Spleen (tissue), 11 donors: ENCODE results near the gene USP21. TPM values are rescaled to one million over a fixed set of nuclear protein-coding genes. Genes with fewer than 3 reads are reported as not detected.

ENCODE experiments used
- DNase-seq: peaks from one replicate; pipeline ENCODE4 v3.0.0-alpha.2; 2020
- H3K27ac ChIP-seq, 8 donors: fragments of 200-600 bp; sonication (generic) in 7 of 8; 1 replicate in 4 of 8; 2 replicates in 4 of 8; pipeline versions ENCODE4 v1.5.0 to v1.8.0; 2016 to 2021; ENCODE audit warnings: inconsistent platforms in 4 of 8, mild to moderate bottlenecking in 4 of 8, moderate library complexity in 1 of 8
- H3K27me3 ChIP-seq, 7 donors: fragments of 200-600 bp; sonication (generic) in 6 of 7; replicated peaks in 1 of 7; 1 replicate in 4 of 7; 2 replicates in 3 of 7; pipeline versions ENCODE4 v1.5.0 to v1.8.0; 2016 to 2021; ENCODE audit warnings: inconsistent platforms in 3 of 7, mild to moderate bottlenecking in 1 of 7
- H3K36me3 ChIP-seq, 6 donors: fragments of 200-600 bp; sonication (generic) in 5 of 6; 1 replicate in 4 of 6; 2 replicates in 2 of 6; pipeline versions ENCODE4 v1.5.0 to v1.8.0; 2016 to 2021; ENCODE audit warnings: inconsistent platforms in 2 of 6
- H3K4me1 ChIP-seq, 6 donors: fragments of 200-600 bp; sonication (generic) in 5 of 6; 1 replicate in 3 of 6; 2 replicates in 3 of 6; pipeline versions ENCODE4 v1.5.0 to v1.8.0; 2016 to 2021; ENCODE audit warnings: inconsistent platforms in 3 of 6
- H3K4me3 ChIP-seq, 8 donors: fragments of 200-600 bp; sonication (generic) in 7 of 8; 1 replicate in 4 of 8; 2 replicates in 4 of 8; pipeline versions ENCODE4 v1.5.0 to v1.8.0; 2016 to 2021; ENCODE audit warnings: inconsistent platforms in 4 of 8, mild to moderate bottlenecking in 4 of 8, moderate library complexity in 2 of 8
- H3K9me3 ChIP-seq, 8 donors: fragments of 200-600 bp; sonication (generic) in 7 of 8; 1 replicate in 4 of 8; 2 replicates in 4 of 8; pipeline versions ENCODE4 v1.5.0 to v1.8.0; 2016 to 2021; ENCODE audit warnings: inconsistent platforms in 4 of 8
- POLR2A ChIP-seq, 3 donors: fragments of 450-650 bp; IDR thresholded peaks; one replicate each; pipeline ENCODE4 v1.5.1; 2017; ENCODE audit warnings: antibody characterized with exemption in 3 of 3, mild to moderate bottlenecking in 1 of 3
- POLR2AphosphoS5 ChIP-seq, 3 donors: sonication (generic); formaldehyde crosslinking; IDR thresholded peaks; one replicate each; pipeline ENCODE4 v1.5.1; 2017; ENCODE audit warnings: antibody characterized with exemption in 3 of 3
- WGBS, 5 donors: extraction: QIAGEN DNeasy Blood & Tissue Kit in 3 of 5; methylation state at CpG; one replicate each; pipeline versions ENCODE4 v1.1.5 to v1.1.7; 2013 to 2018; 5-methylcytosine and 5-hydroxymethylcytosine counted together
- intact Hi-C: fragments of 100-400 bp; cut with DNase I; formaldehyde crosslinking; loops from one replicate; pipeline ENCODE4 v1.15.0; 2023; ENCODE audit warnings: low total_unique reads
- polyA plus RNA-seq, 3 donors: library from polyadenylated mRNA; stranded (reverse); fragments of 200-250 nt; gene quantifications; one replicate each; pipeline ENCODE4 v1.2.1, GENCODE V29; 2013
- total RNA-seq, 7 donors: library from RNA; depleted of rRNA in 3 of 7; stranded (reverse); fragments of >200 nt in 3 of 7; fragmentation: NEBNext Ultra II Directional in 4 of 7; extraction: Animal tissue kit (Norgen Biotek cat#: 25700) in 4 of 7; gene quantifications; one replicate each; pipeline versions ENCODE4 v1.1.0 to v1.2.1, GENCODE V29; 2016 to 2021
- TF ChIP-seq, protein P1 (sequence below), 11 experiments: fragments of 200-600 bp in 7 of 11; fragments of 450-650 bp in 4 of 11; sonication (generic) in 4 of 11; IDR thresholded peaks in 8 of 11; conservative IDR thresholded peaks in 3 of 11; 1 replicate in 7 of 11; 2 replicates in 4 of 11; pipeline versions ENCODE4 v1.4.0 to v1.8.0; 2016 to 2021; ENCODE audit warnings: antibody characterized with exemption in 11 of 11, inconsistent platforms in 4 of 11, mild to moderate bottlenecking in 1 of 11
- donor health status: healthy with polysubstance abuse.
- donor health status: DM: no; HTN: no; CAD: no; lungs with moderate emphysema.
- donor health status: DM: no; HTN: no; CAD: no.
- donor health status: Bipolar disorder and iron deficiency.
- donor health status: healthy.
- donor health status: DM: no; HTN: no; CAD: no.
- donor health status: DM: yes; HTN: yes; CAD: no.

The USP21 gene
- total and polyA plus RNA-seq, 10 donors = 17.9 to 33.0 (median 27.0) TPM

DNA sequence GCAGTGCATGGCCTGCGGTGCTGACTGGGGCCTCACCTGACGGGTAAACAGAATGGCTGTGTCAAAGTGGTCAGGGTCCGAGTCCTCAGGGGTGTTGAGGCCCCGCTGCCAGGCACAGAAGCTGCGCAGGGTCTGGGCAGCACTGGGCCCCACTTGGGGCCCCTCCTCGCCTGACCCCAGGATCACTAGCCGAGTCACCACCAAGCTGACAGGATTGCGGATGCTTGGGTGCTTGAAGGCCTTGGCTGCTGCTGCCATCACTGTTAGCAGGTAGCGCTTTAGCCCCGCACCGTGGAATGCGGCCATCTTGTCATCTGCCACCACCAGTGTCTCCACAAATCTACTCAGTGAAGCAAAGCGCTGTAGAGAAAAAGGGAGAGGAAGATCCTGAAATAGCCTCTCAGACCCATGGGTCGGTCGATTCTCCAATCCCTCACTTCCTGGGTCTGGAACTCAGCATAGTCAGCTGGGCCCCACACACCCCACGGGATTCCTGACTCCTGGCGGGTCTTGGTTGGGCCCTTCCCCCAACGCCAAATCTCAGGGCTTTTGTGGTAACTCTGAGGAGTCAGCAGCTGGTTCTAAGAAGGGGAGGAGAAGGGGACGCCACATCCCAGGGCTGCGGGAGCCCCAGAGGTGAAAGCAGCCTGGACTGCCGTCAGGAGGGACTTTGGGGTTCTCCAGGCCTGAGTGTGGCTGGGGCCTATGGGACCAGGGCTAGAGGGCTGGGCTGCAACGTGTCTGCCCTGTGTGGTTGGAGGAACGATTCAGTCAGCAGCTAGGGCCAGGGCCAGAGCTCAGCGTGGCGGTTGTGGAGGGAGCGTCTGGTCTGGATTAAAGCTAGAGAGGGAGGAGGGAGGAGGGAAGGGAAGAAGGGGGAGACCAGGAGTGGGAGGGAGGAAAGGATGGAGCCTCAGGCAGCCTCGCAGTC is 37.5 kb downstream of the USP21 start:
- peak overlapping the region in 6 of 8 donors; percentile 5 to 62 (median 19) for H3K4me3 ChIP-seq
- no peaks in the 10 kb centered on the region for H3K36me3 ChIP-seq
- H3K27me3 ChIP-seq = no peaks in the 10 kb centered on the region
- peak overlapping the region in 7 of 8 donors; percentile 33 to 97 (median 94) for H3K27ac ChIP-seq
- DNase-seq = peak; percentile 69
- TF ChIP-seq POLR2A (IDR thresholded peaks at IDR 0.05) (no peak), POLR2AphosphoS5 (IDR thresholded peaks at IDR 0.05) (peak in 2 of 3 donors; percentile 33 to 52)
- TF ChIP-seq, protein P1, sequence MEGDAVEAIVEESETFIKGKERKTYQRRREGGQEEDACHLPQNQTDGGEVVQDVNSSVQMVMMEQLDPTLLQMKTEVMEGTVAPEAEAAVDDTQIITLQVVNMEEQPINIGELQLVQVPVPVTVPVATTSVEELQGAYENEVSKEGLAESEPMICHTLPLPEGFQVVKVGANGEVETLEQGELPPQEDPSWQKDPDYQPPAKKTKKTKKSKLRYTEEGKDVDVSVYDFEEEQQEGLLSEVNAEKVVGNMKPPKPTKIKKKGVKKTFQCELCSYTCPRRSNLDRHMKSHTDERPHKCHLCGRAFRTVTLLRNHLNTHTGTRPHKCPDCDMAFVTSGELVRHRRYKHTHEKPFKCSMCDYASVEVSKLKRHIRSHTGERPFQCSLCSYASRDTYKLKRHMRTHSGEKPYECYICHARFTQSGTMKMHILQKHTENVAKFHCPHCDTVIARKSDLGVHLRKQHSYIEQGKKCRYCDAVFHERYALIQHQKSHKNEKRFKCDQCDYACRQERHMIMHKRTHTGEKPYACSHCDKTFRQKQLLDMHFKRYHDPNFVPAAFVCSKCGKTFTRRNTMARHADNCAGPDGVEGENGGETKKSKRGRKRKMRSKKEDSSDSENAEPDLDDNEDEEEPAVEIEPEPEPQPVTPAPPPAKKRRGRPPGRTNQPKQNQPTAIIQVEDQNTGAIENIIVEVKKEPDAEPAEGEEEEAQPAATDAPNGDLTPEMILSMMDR (IDR thresholded peaks at IDR 0.05 in 8 of 11, conservative IDR thresholded peaks at IDR 0.05 in 3 of 11) = no peak
- 74 to 85% (median 77%) methylated on average over 20 to 27 of the region's 27 CpGs for WGBS, 5 donors
- H3K9me3 ChIP-seq = no peaks in the 10 kb centered on the region
- H3K4me1 ChIP-seq = peaks cover 59 to 100% (median 94%) of the 10 kb centered on the region in 6 donors
- intact Hi-C loops = no loop called here

DNA sequence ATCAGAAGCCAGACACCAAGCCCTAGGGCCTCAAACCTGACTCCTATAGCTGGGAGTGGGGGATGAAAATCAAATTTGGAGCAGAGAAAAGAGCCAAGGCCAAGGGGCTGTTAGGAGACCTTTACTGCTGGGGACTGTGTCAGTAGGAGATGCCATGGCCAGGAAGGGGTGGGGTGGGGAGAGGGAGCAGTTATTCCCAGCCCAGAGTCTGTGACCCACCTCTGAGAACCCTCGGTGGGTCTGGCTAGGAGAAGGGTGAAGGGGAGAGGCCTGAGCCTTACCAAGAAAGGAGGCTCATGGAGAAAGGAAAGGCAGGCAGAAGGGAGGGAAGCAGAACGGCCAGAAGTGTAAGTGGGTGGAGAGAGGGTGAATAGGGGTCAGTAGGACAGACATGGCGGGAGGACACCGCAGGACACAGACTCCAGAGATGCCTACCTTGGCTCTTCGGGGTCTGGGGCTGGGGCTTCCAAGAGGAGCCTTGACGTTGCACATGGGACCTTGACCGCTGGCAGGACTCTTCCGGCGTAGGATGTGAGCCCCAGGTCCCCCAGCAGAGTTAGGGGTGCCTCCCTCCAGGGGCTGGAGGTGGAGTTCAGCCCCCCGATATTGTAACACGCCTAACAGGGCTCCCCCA is 38.4 kb downstream of the USP21 start:
- peaks cover 55 to 97% (median 88%) of the 10 kb centered on the region in 6 donors for H3K4me1 ChIP-seq
- peak overlapping the region; percentile 21 to 97 (median 94) for H3K27ac ChIP-seq

DNA sequence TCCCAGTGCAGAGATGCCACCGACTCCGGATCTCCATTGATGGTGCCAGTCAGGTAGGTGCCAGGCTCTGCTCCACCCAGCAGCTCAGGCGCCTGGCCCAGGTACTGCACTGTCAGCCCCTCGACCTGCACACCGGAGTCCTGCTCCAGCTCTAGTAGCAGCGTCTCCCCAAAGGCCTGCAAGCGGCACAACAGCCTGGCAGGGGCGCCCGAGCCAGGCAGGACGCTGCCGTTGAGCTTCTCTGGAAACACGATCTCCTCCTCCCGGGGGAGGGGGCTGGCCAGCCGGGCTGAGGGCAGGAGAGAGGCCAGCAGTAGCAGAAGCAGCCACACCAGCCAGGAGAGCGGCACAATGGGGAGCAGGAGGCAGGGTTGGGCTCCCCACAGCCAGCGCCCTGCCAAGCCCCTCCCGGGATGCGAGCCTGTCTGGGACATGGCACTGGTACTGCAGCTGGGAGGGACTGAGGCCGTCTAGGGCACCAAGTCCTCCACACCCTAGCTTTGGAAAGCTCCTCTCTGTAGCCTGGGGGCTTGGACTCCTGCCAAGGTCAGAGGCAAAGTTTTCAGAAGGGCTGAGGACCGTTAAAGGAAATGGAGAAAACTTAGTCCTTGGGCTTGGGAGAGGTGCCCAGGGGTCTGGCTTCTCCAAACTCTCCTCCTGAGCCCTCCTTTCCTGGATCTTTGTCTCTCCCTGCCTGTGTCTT is 39.0 kb downstream of the USP21 start:
- 25 to 68% (median 57%) methylated on average over 1 to 20 of the region's 20 CpGs for WGBS, 5 donors
- H3K9me3 ChIP-seq = no peaks in the 10 kb centered on the region
- intact Hi-C loops = no loop called here
- no peaks in the 10 kb centered on the region for H3K27me3 ChIP-seq
- TF ChIP-seq POLR2AphosphoS5 (IDR thresholded peaks at IDR 0.05) (peak in 1 of 3 donors; percentile 51), POLR2A (IDR thresholded peaks at IDR 0.05) (no peak)
- TF ChIP-seq, protein P1 (IDR thresholded peaks at IDR 0.05 in 8 of 11, conservative IDR thresholded peaks at IDR 0.05 in 3 of 11) = no peak
- H3K36me3 ChIP-seq = peaks cover 0 to 2% (median 0%) of the 10 kb centered on the region in 6 donors
- peak overlapping the region; percentile 21 to 97 (median 94) for H3K27ac ChIP-seq
- peak; percentile 77 for DNase-seq
- peak overlapping the region; percentile 5 to 62 (median 22) for H3K4me3 ChIP-seq
- peaks cover 55 to 97% (median 88%) of the 10 kb centered on the region in 6 donors for H3K4me1 ChIP-seq

More for the DNA sequence above, 38.4 kb downstream of the USP21 start:
- WGBS, 5 donors = 56 to 82% (median 65%) methylated on average over 9 to 11 of the region's 11 CpGs
- Histone ChIP-seq H3K4me3 (peak overlapping the region in 7 of 8 donors; percentile 5 to 62 (median 24)), H3K9me3 (no peaks in the 10 kb centered on the region), H3K36me3 (no peaks in the 10 kb centered on the region), H3K27me3 (no peaks in the 10 kb centered on the region)
- DNase-seq = peak; percentile 44
- TF ChIP-seq POLR2A (IDR thresholded peaks at IDR 0.05) (no peak), POLR2AphosphoS5 (IDR thresholded peaks at IDR 0.05) (no peak)
- TF ChIP-seq, protein P1 (IDR thresholded peaks at IDR 0.05 in 8 of 11, conservative IDR thresholded peaks at IDR 0.05 in 3 of 11) = no peak
- intact Hi-C loops = no loop called here
